NCI-H524 treated with DMSO at 0.1 percent for 48 hours (cell line): Measurements from ENCODE around the gene ST3GAL3.

Source experiments
- DNase-seq: peaks from one replicate; lab custom pipeline; 2025; lab: John Stamatoyannopoulos, UW

ST3GAL3 gene

GRCh38 chr1:43963006-43963405 is 255.7 kb downstream of the ST3GAL3 start:
- no peak for DNase-seq

- DNase-seq = no peak
Observed at GRCh38 chr1:43963890-43964289, 256.6 kb downstream of the ST3GAL3 start.

- DNase-seq = no peak
Observed at GRCh38 chr1:43965316-43965715, 258.0 kb downstream of the ST3GAL3 start.

GRCh38 chr1:43968348-43968948 is 261.1 kb downstream of the ST3GAL3 start:
- DNase-seq = no peak

- DNase-seq = no peak
Observed at GRCh38 chr1:43969416-43969745, 262.0 kb downstream of the ST3GAL3 start.

DNA sequence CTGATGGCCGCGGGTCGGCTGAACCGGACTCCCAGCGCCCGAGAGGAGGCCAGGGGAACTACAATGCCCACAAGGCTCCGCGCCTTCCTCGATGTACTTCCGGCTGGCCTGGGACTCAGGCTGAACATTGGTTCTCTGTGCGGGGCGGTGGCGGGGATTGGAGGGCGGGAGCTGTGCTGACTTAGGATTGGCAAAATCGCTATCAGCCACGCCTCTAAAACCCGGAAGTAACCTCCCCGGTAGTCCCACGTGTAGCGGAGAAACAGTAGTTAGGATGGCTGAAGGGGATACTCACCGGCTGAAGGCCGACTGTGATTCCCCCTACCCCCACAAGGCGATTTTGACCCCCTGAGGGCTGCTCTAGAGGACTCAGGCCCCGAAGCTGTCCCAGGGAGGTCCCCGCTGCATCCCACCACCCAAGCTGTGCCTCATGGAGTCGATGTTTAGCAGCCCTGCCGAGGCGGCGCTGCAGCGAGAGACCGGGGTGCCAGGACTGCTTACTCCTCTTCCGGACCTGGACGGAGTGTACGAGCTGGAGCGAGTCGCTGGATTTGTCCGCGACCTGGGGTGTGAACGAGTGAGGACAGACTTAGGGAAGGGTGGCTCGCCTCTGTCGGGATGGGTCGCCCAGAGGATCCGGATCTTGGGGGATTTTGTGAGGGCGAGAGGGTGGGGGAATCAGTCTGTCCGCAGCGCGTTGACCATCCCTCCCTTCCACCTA is 262.6 kb downstream of the ST3GAL3 start, which contains the start of gene DPH2:
Gene DPH2, plus strand, starts transcription at position 265 of the 721 bp plus-strand sequence. Its CDS starts 166 bp downstream, at position 431.
- peak; percentile 82 for DNase-seq

DNA sequence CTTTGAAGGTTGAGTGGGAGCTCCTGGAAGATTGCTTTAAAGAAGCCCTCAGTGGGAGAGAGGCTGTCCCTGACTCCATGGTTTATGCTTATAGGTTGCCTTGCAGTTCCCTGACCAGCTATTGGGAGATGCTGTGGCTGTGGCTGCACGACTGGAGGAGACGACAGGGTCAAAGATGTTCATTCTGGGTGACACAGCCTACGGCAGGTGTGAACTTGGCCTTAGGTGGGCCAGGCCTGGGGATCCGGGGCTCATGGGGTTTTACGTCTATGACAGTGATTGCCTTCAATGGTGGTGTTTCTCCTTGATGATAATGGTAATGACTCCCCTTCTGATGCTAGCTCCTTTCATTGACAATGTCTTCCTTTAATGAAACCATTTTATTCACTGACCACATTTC is 263.2 kb downstream of the ST3GAL3 start:
- DNase-seq = no peak

DNA sequence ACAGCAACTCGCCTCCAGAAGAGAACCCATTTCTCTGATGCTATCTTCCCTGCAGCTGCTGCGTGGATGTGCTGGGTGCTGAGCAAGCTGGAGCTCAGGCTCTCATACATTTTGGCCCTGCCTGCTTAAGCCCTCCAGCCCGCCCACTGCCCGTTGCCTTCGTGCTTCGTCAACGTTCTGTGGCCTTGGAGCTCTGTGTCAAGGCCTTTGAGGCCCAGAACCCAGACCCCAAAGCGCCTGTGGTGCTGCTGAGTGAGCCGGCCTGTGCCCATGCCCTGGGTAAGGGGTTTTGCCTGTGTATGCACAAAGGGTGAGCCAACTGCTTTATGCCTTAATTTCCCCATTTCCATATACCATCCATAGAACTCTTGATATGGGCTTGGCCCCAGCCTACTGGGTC is 263.6 kb downstream of the ST3GAL3 start:
- DNase-seq = no peak

DNA sequence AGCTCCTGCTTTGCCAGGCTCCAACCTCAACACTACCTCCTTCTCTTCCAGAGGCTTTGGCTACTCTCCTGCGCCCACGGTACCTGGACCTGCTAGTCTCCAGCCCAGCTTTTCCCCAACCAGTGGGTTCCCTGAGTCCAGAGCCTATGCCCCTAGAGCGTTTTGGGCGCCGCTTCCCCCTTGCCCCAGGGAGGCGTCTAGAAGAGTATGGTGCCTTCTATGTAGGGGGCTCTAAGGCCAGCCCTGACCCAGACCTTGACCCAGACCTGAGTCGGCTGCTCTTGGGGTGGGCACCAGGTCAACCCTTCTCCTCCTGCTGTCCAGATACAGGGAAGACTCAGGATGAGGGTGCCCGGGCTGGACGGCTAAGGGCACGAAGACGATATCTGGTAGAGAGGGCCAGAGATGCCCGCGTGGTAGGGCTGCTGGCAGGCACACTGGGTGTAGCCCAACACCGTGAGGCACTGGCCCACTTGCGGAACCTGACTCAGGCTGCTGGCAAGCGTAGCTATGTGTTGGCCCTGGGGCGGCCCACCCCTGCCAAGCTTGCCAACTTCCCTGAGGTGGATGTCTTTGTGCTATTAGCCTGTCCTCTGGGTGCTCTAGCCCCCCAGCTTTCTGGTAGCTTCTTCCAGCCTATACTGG is 264.1 kb downstream of the ST3GAL3 start:
- no peak for DNase-seq

DNA sequence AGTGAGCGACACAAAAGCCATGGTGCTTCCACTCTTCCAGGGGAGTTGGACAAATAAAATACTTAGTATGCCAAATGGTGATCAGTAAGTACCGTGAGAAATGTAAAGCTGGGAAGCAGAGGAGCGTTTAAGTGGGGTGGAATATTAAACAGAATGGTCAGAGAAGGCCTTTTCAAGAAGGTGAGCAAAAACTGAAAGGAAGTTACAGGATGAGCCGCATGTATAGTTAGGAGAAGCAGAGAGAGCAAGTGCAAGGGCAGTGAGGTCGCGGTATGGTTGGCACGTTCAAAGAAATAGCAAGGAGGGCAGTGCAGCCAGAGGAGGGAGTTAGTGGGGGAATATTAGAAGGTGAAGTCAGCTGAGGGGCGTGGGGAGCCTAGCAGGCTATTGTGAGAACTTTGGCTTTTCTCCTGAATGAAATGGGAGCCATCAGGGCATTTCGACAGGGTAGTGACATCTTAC is 266.7 kb downstream of the ST3GAL3 start:
- no peak for DNase-seq

GRCh38 chr1:43974443-43975248 is 267.3 kb downstream of the ST3GAL3 start, which contains the start of gene ATP6V0B:
Gene ATP6V0B, plus strand, starts transcription at chr1:43974960. Its CDS starts 81 bp downstream, at chr1:43975041.
- DNase-seq = peak; percentile 83

DNA sequence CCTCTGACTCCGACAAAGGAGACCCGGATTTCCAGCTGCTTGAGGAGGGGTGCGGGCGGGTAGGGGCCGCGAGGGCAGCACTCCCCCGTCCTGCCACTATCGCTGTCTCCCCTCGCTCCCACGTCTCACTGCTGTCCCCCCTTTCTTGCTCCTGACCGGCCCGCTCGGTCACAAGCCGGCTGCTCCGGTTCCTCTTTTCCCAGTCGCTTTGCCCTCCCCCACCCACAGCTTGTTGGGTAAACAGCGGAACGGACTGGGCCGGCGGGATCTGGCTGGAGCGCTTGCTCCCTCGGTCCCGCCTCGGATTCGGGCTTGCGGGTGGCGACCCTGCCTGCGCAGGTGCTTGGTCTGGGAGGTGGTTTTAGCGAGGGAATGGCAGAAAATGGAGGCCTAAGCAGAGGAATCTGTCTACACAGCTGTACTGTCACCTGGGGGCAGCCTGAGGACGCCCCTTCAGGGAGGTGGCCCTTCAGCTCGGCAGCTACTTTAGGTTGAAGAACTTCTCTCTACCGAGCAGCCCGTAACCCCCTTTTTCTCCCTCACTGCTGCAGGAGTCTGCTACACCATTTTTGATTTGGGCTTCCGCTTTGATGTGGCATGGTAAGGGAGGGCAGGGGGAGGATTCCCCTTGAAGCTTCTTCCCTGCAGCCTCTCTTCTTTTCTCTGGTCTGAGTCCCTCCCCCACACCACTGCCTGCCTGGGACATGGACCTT is 268.1 kb downstream of the ST3GAL3 start:
- DNase-seq = no peak

DNA sequence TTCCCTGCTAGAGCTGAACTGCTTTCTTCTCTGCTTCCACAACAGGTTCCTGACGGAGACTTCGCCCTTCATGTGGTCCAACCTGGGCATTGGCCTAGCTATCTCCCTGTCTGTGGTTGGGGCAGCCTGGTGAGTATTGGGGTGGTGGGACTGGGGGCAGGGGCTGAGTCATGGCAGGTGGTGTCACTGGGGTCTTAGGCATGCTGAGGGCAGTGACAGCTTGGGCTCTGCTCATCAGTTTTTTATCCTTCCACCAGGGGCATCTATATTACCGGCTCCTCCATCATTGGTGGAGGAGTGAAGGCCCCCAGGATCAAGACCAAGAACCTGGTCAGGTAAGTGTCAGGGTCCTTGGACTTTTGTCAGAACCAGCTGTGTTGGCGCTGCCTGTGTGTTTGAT is 268.7 kb downstream of the ST3GAL3 start:
- no peak for DNase-seq

GRCh38 chr1:43976890-43977289 is 269.6 kb downstream of the ST3GAL3 start:
- DNase-seq = no peak

DNA sequence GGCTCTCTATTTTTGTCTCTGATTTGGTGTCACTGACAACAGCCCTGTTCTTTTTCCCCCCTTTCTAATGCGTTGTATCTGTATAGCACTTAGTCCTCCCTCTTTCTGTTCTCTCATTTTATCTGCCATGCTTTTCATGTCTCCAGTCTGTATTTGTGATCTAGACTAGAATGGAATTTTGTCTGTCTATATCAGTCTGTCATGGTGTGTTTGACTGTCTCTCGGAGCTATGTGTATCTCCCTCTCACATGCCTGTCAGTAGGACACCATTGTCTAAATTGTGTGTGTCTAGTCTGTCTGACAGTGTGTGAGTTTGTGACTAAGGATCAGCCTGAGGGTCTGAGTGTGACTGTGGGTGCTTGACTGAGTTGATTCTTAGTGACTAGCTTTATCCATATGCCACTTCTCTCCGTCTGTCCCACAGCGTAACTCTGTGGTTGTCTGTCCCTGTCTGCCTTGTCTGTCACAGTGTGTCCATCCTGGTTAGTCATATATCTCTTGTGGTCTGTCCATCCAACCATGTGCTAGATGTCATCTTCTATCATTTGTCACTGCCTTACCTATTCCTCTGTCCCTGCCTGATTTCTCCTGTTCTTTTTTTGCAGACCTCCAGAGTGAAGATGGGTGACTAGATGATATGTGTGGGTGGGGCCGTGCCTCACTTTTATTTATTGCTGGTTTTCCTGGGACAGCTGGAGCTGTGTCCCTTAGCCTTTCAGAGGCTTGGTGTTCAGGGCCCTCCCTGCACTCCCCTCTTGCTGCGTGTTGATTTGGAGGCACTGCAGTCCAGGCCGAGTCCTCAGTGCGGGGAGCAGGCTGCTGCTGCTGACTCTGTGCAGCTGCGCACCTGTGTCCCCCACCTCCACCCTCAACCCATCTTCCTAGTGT is 270.3 kb downstream of the ST3GAL3 start:
- DNase-seq = no peak

DNA sequence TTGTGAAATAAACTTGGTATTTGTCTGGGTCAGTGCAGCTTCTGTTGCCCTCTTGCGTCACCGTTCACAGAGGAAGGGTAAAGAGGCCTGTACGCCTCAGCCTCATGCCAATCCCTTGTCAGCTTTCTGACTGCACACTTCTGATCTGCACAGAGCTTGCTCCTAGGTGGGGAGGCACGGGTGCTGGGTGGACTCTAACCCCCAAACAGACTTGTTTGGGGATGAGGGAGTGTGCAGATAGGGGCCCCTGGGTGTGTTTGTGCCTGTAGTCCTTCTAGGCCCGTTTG is 270.9 kb downstream of the ST3GAL3 start:
- DNase-seq = no peak

DNA sequence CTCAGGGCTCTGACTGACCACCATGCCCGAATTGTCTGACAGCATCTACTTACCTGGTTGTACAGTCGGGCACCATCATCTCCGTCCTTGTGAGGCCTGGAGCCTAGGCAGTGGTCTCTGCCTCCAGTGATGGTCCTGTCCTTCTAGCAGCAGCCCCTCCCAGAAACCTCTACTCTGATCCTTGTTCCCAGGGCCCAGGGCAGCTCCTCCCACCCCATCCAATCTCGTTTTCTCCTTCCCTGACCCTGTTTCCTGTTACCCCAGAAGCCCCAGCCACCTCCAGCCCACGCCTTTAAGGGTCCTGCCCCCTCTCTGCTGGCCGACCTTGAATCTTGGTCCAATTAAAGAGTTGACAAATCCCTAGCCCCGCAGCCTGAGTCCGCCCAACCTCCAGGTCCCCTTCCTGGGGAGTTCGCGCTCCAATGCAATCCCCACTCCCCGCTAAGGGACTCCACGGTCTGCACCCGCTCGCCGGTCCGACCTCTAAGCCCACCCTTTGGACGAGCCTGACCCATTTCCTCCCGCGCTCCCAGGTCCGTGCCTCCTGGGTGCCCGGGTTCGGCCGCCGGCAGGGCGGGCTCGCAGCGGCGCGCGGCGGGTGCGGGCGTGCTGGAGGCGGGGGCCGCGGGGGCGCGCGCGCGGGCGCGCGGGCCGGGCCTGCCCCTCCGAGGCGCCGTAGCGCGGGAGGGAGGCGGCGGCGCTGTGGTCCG is 271.4 kb downstream of the ST3GAL3 start, which contains the start of gene B4GALT2:
Gene B4GALT2, plus strand, starts transcription at position 660 of the 710 bp plus-strand sequence. CDS start 1,951 bp downstream, outside the sequence.
- DNase-seq = no peak

GRCh38 chr1:43979261-43979527 is 271.9 kb downstream of the ST3GAL3 start:
- DNase-seq = no peak

- no peak for DNase-seq
Observed at GRCh38 chr1:43979528-43980254, 272.4 kb downstream of the ST3GAL3 start.
